ENCODE data around the gene STAC2. TPM values are rescaled to one million over a fixed set of nuclear protein-coding genes. Genes with fewer than 3 reads are reported as not detected.

Gene STAC2
- total RNA-seq, 4 donors from 2014 or later: 0.18 to 0.19 TPM; not detected in 2

DNA sequence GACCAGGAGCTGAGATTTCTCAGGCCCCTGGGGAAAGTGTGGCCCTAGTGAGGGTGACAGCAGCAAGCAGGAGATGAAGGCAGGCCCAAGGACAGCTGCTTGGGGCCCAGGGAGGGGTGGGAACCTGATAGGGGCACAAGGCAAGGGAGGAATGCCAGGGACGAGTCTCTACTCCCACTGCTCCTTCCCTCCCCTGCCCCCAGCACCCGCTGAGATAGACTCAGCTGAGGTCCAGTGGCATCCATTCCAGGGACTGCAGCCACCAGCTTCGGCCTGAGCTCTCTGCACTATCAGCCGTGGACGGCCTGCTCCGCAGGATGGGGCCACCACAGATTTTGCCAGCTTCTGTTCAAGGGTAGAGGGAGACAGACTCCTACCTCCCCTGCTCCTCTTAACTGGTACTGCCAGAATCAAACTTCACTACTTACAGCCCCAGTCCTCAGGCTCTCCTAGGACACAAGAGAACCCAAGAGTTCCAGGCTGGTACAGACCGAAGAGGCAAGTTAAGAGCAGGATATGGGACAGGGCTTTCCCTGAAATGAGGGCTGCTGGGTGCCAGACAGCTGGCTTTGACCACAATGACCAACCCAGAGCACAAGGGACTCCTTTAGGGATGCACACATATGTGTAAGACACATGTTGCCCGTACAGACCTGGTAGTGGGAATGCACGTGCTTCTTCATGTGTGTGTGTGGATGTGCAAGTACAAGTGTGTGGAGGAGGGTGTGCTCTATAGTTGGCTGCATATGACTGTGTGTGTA lies 33.8 kb downstream of the STAC2 start:
- Histone ChIP-seq H3K27me3 (no peaks in the 10 kb centered on the region), H3K27ac (no peak overlapping the region), H3K36me3 (peaks cover 0 to 70% (median 0%) of the 10 kb centered on the region in 3 donors), H3K4me1 (peaks cover 19 to 31% (median 20%) of the 10 kb centered on the region in 3 donors), H3K4me3 (no peak overlapping the region), H3K9me3 (no peaks in the 10 kb centered on the region)
- intact Hi-C loops (cut with DNase I): no loop called here
- no peak for TF ChIP-seq POLR2A (IDR thresholded peaks at IDR 0.05)
- TF ChIP-seq, protein P1, sequence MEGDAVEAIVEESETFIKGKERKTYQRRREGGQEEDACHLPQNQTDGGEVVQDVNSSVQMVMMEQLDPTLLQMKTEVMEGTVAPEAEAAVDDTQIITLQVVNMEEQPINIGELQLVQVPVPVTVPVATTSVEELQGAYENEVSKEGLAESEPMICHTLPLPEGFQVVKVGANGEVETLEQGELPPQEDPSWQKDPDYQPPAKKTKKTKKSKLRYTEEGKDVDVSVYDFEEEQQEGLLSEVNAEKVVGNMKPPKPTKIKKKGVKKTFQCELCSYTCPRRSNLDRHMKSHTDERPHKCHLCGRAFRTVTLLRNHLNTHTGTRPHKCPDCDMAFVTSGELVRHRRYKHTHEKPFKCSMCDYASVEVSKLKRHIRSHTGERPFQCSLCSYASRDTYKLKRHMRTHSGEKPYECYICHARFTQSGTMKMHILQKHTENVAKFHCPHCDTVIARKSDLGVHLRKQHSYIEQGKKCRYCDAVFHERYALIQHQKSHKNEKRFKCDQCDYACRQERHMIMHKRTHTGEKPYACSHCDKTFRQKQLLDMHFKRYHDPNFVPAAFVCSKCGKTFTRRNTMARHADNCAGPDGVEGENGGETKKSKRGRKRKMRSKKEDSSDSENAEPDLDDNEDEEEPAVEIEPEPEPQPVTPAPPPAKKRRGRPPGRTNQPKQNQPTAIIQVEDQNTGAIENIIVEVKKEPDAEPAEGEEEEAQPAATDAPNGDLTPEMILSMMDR (IDR thresholded peaks at IDR 0.05): no peak
- WGBS, 2 donors: 76 to 94% methylated on average over 4 to 7 of the region's 9 CpGs
- DNase-seq: no peak

DNA sequence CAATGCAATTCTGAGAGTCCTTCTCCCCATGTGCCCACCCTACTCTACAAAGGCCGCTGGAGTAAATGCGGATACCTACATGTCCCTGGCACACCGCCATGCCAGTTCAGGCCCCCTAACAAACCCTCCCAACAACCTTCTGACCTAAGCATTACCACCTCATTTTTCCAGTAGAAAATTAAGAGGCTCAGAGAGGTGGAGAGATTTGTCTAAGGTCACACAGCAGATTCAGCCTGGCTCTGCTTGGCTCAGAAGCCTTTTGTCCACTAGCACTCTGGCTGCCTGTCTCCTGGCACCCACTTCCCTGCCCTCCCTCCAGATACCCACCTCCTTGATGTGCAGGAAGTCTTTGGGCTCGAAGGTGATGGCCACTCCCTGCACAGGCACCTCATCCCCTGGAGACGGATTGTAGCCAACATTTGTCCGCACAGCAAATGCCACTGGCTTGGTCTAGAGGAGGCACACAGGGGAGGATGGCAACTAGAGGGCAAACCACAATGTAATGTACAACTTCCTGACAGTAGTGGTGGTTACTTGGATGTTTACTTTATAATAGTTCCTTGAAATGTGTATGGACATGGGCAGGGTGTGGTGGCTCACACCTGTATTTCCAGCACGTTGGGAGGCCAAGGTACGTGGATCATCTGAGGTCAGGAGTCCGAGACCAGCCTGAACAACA lies 38.5 kb downstream of the STAC2 start:
- no peaks in the 10 kb centered on the region for H3K27me3 ChIP-seq
- intact Hi-C loops (cut with DNase I): no loop called here
- WGBS, 2 donors: 85 to 88% methylated on average over 6 to 9 of the region's 9 CpGs
- H3K36me3 ChIP-seq: peaks cover 0 to 100% (median 13%) of the 10 kb centered on the region in 3 donors
- DNase-seq: no peak
- no peaks in the 10 kb centered on the region for H3K9me3 ChIP-seq
- no peak overlapping the region for H3K4me3 ChIP-seq
- H3K27ac ChIP-seq: no peak overlapping the region
- no peaks in the 10 kb centered on the region for H3K4me1 ChIP-seq
- no peak for TF ChIP-seq POLR2A (IDR thresholded peaks at IDR 0.05)
- TF ChIP-seq, protein P1 (IDR thresholded peaks at IDR 0.05): no peak

GRCh38 chr17:39186481-39187002 lies 39.2 kb downstream of the STAC2 start:
- intact Hi-C loops (cut with DNase I): no loop called here
- TF ChIP-seq, protein P1 (IDR thresholded peaks at IDR 0.05): no peak
- no peak for TF ChIP-seq POLR2A (IDR thresholded peaks at IDR 0.05)

GRCh38 chr17:39183720-39184119 lies 42.0 kb downstream of the STAC2 start:
- H3K4me3 ChIP-seq: no peak overlapping the region
- DNase-seq: no peak
- peaks cover 0 to 81% (median 13%) of the 10 kb centered on the region in 3 donors for H3K36me3 ChIP-seq
- TF ChIP-seq POLR2A (IDR thresholded peaks at IDR 0.05): no peak
- TF ChIP-seq, protein P1 (IDR thresholded peaks at IDR 0.05): no peak
- intact Hi-C loops (cut with DNase I): no loop called here
- WGBS, 2 donors: 76 to 80% methylated on average over 2 to 7 of the region's 10 CpGs
- H3K9me3 ChIP-seq: no peaks in the 10 kb centered on the region
- no peaks in the 10 kb centered on the region for H3K27me3 ChIP-seq
- H3K4me1 ChIP-seq: peaks cover 0 to 3% (median 1%) of the 10 kb centered on the region in 3 donors
- H3K27ac ChIP-seq: no peak overlapping the region

More at GRCh38 chr17:39186481-39187002, 39.2 kb downstream of the STAC2 start:
- no peak for DNase-seq
- 87 to 100% methylated on average over 1 to 14 of the region's 15 CpGs for WGBS, 2 donors
- H3K27ac ChIP-seq: no peak overlapping the region
- no peaks in the 10 kb centered on the region for H3K4me1 ChIP-seq
- no peaks in the 10 kb centered on the region for H3K27me3 ChIP-seq
- H3K4me3 ChIP-seq: no peak overlapping the region
- peaks cover 0 to 97% (median 13%) of the 10 kb centered on the region in 3 donors for H3K36me3 ChIP-seq
- H3K9me3 ChIP-seq: no peaks in the 10 kb centered on the region

DNA sequence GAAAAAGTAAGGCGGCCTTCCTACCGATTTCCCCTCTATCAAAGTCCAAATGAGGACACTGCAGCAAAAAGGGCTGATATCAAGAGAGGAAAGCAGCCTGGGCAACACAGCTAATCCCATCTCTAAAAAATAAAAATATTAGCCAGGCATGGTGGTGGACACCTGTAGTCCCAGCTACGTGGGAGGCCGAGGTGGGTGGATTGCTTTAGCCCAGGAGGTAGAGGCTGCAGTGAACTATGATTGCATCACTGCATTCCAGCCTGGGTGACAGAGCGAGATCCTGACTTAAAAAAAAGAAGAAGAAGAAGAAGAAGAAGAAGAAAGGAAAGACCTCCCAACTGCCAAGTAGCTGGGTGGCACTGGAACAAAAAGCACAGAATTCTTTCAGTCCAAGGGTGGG lies 42.7 kb downstream of the STAC2 start:
- no peak for DNase-seq
- no peaks in the 10 kb centered on the region for H3K9me3 ChIP-seq
- no peak overlapping the region for H3K27ac ChIP-seq
- peaks cover 0 to 74% (median 13%) of the 10 kb centered on the region in 3 donors for H3K36me3 ChIP-seq
- TF ChIP-seq POLR2A (IDR thresholded peaks at IDR 0.05): no peak
- TF ChIP-seq, protein P1 (IDR thresholded peaks at IDR 0.05): no peak
- H3K4me1 ChIP-seq: peaks cover 0 to 10% (median 8%) of the 10 kb centered on the region in 3 donors
- 86 to 90% methylated on average over 5 of the region's 5 CpGs for WGBS, 2 donors
- no peak overlapping the region for H3K4me3 ChIP-seq
- H3K27me3 ChIP-seq: no peaks in the 10 kb centered on the region
- intact Hi-C loops (cut with DNase I): no loop called here

All from esophagus squamous epithelium (tissue), 5 donors.